Immature natural killer cell (primary cell): ENCODE measurements around the gene NUSAP1. TPM values are rescaled to one million over a fixed set of nuclear protein-coding genes. Genes with fewer than 3 reads are reported as not detected.
"Not testable (repeated sequence)": the region's sequence is repeated elsewhere in the genome, so short reads cannot be mapped to it uniquely, and the experiment has no call there.

Experiments used
- DNase-seq, 3 donors: peaks; one replicate each; pipeline ENCODE4 v3.0.0; 2022; ENCODE audit warnings: mixed read lengths in 1 of 3
- H3K27ac Mint-ChIP-seq, 6 donors: one replicate each; pipeline ENCODE4 v1.8.0; 2020; ENCODE audit warnings: mixed read lengths in 6 of 6, mild to moderate bottlenecking in 5 of 6, inconsistent platforms in 4 of 6, moderate library complexity in 3 of 6
- H3K27me3 Mint-ChIP-seq, 3 donors: one replicate each; pipeline ENCODE4 v1.8.0; 2020 to 2021; ENCODE audit warnings: low read depth in 3 of 3, mild to moderate bottlenecking in 3 of 3, mixed read lengths in 3 of 3, moderate library complexity in 3 of 3, inconsistent platforms in 1 of 3
- H3K36me3 Mint-ChIP-seq, 3 donors: one replicate each; pipeline ENCODE4 v1.8.0; 2020; ENCODE audit warnings: mixed read lengths in 3 of 3, inconsistent platforms in 2 of 3, mild to moderate bottlenecking in 2 of 3
- H3K4me1 Mint-ChIP-seq, 2 donors: one replicate each; pipeline ENCODE4 v1.8.0; 2020; ENCODE audit warnings: inconsistent platforms in 2 of 2, mild to moderate bottlenecking in 2 of 2, mixed read lengths in 2 of 2, moderate library complexity in 1 of 2
- H3K4me3 Mint-ChIP-seq, 5 donors: one replicate each; pipeline ENCODE4 v1.8.0; 2020; ENCODE audit warnings: mild to moderate bottlenecking in 5 of 5, mixed read lengths in 5 of 5, inconsistent platforms in 3 of 5, moderate library complexity in 3 of 5
- H3K9me3 Mint-ChIP-seq, 6 donors: one replicate each; pipeline ENCODE4 v1.8.0; 2020; ENCODE audit warnings: mild to moderate bottlenecking in 6 of 6, mixed read lengths in 6 of 6, inconsistent platforms in 4 of 6, moderate library complexity in 3 of 6
- polyA plus RNA-seq, 3 donors: library from polyadenylated mRNA; unstranded; fragments of 300-500 nt; fragmentation: Illumina TruSeq; gene quantifications; one replicate each; pipeline ENCODE4 v1.2.3, GENCODE V29; 2021

Gene NUSAP1
- polyA plus RNA-seq, 3 donors from 2014 or later, result 2.6 to 6.5 (median 4.0) TPM

DNA sequence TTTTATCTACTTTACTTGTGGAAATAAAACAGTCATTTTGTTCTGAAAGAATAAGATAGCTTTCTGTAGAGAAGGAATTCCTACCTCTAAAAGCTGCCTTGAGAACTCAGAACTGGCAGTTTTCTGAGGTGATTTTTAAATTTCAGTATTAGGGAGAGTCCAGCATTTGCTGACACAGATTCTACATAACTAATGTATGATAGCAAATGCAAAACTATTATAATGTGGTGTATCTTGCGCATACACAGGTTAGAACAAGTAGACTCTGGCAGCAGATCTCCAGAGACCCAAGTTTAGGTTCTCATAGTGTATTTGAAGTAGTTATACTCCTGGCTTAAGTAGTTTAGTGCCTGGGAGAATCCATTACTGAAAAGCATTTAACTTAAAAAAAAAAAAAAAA is 31.1 kb upstream of the NUSAP1 start:
- peak overlapping the region in 1 of 6 donors; percentile 46 for H3K27ac Mint-ChIP-seq
- peaks cover 0 to 6% of the 10 kb centered on the region in 2 donors for H3K4me1 Mint-ChIP-seq
- no peak overlapping the region for H3K4me3 Mint-ChIP-seq
- no peaks in the 10 kb centered on the region for H3K27me3 Mint-ChIP-seq
- no peaks in the 10 kb centered on the region for H3K9me3 Mint-ChIP-seq
- peaks cover 4 to 15% (median 10%) of the 10 kb centered on the region in 3 donors for H3K36me3 Mint-ChIP-seq
- no peak for DNase-seq

DNA sequence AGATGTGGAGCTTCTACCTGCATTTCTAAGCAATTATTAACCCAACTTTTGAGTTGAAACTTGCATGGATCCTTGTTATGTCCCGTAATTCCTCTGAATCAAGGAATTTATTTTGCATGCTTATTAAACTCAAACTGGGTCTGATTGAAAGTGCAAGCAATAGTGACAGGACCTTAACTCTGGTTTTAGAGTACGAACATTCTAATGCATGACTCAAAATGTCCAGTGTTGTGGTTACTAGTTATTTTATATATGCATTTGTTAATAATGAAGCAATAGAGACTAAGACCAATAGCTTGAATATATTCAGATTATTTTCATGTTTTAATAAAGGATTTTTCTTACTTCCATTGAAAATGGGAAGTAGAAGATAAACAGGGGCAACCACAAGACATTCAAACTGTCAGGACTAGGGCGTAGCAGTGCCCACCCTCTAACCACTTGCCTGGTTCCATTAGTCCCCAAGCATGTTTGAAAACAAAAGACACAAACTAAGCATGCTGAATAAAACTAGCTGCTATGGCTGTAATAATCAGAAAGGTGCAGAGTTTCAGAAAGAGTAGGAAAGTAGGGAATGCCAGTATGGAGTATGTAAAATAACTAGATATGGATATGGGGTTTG is 28.4 kb upstream of the NUSAP1 start:
- Mint-ChIP-seq H3K4me1 (peaks cover 0 to 6% of the 10 kb centered on the region in 2 donors), H3K27me3 (no peaks in the 10 kb centered on the region), H3K36me3 (peaks cover 4 to 10% (median 5%) of the 10 kb centered on the region in 3 donors), H3K27ac (peak overlapping the region in 1 of 6 donors; percentile 55), H3K9me3 (no peaks in the 10 kb centered on the region), H3K4me3 (no peak overlapping the region)
- DNase-seq, result no peak

DNA sequence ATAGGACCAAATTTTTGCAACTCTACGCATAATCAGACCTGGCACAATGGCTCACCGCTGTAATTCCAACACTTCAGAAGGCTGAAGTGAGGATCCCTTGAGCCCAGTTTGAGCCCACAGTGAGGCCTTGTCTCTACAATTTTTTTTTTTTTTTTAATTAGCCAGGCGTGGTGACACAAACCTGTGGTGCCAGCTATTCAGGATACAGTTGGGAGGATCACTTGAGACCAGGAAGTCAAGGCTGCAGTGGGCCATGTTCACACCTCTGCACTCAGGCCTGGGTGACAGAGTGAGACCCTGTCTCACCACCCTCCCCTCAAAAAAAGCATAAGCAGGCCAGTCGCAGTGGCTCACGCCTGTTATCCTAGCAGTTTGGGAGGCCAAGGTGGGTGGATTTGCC is 25.0 kb upstream of the NUSAP1 start:
- Mint-ChIP-seq H3K27me3 (no peaks in the 10 kb centered on the region), H3K27ac (no peak overlapping the region), H3K9me3 (no peaks in the 10 kb centered on the region), H3K4me1 (peaks cover 0 to 5% of the 10 kb centered on the region in 2 donors), H3K4me3 (no peak overlapping the region), H3K36me3 (peaks cover 0 to under 1% (median 0%) of the 10 kb centered on the region in 3 donors)
- no peak for DNase-seq

DNA sequence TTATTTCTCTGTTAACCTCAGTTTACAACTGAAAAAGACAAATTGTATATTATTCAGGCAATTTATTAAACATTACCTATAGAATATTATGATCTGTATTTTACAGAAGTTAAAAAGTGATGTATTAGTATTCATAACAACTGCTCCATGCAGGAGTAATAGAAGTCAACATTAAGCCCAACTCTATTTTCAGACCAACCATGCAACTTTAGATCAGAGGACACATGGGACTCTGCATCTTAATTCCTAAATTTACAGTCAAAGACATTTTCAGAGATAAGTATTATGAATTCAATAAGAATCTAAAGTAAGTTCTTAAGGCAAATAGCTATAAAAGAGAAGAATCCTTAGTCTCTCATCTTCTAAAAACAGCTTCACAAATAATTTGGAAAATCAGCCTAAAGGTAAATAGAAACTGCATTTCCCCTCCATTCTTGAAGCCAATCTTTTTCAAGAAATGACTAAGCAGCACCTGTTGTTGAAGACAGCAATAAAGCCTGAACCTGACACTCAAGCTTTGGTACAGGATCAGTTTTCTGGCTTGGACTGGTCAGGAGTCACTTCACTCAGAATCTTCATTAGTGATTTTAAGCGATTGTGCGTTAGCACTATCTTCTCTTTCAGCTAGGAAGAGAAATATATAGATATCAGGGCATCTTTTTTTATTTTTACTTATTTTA is 23.3 kb upstream of the NUSAP1 start:
- Mint-ChIP-seq H3K4me3 (no peak overlapping the region), H3K36me3 (peaks cover 0 to 11% (median 8%) of the 10 kb centered on the region in 3 donors), H3K4me1 (no peaks in the 10 kb centered on the region), H3K27ac (no peak overlapping the region), H3K27me3 (no peaks in the 10 kb centered on the region), H3K9me3 (no peaks in the 10 kb centered on the region)
- no peak for DNase-seq

DNA sequence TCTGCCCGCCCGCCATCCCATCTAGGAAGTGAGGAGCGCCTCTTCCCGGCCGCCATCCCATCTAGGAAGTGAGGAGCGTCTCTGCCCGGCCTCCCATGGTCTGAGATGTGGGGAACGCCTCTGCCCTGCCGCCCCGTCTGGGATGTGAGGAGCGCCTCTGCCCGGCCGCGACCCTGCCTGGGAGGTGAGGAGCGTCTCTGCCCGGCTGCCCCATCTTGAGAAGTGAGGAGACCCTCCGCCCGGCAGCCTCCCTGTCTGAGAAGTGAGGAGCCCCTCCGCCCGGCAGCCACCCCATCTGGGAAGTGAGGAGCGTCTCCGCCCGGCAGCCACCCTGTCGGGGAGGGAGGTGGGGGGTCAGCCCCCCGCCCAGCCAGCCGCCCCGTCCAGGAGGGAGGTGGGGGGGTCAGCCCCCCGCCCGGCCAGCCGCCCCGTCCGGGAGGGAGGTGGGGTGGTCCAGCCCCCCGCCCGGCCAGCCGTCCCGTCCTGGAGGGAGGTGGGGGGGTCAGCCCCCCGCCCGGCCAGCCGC is 11.8 kb upstream of the NUSAP1 start:
- not testable (repeated sequence) for H3K27me3 Mint-ChIP-seq, H3K4me3 Mint-ChIP-seq, H3K4me1 Mint-ChIP-seq, H3K9me3 Mint-ChIP-seq, DNase-seq, H3K36me3 Mint-ChIP-seq, H3K27ac Mint-ChIP-seq

DNA sequence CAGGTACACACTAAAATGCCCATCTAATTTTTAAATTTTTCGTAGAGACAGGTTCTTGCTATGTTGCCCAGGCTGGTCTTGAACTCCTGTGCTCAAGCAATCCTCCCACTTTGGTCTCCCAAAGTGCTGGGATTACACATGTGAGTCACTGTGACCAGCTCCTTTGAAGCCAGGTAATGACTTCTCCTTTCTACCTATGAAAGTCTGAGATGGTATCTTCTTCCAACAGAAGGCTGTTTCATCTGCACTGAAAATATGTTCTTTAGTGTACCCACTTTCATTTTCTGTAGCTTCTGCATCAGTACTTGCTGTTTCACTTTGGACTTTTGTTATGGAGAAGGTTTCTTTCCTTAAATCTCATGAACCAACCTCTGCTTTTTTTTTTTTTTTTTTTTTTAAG is 9.1 kb upstream of the NUSAP1 start:
- Mint-ChIP-seq H3K36me3 (no peaks in the 10 kb centered on the region), H3K4me1 (no peaks in the 10 kb centered on the region), H3K27ac (no peak overlapping the region), H3K27me3 (no peaks in the 10 kb centered on the region), H3K9me3 (no peaks in the 10 kb centered on the region), H3K4me3 (no peak overlapping the region)
- DNase-seq, result no peak

DNA sequence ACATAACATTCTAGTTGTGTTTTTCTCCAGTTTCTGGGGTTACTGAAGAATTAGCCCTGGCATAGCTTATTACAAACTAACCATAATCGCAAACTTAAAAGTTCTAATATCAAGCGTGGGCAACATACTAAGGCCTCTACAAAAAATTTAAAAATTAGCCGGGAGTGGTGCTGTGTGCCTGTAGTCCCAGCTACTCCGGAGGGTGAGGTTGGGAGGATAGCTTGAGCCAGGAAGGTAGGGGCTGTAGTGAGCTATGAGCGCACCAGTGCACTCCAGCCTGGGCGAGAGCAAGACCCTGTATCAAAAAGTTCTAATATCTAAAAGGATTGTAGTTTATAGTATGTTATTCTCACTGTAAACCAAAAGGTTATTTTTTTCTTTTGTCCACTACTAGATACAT is 1.4 kb upstream of the NUSAP1 start:
- Mint-ChIP-seq H3K27me3 (peaks cover 0 to 8% (median 3%) of the 10 kb centered on the region in 3 donors), H3K9me3 (no peaks in the 10 kb centered on the region), H3K27ac (peak overlapping the region; percentile 85 to 95 (median 92)), H3K4me3 (peak overlapping the region; percentile 96 to 100 (median 99)), H3K4me1 (peaks cover 29 to 34% of the 10 kb centered on the region in 2 donors), H3K36me3 (no peaks in the 10 kb centered on the region)
- DNase-seq, result no peak

DNA sequence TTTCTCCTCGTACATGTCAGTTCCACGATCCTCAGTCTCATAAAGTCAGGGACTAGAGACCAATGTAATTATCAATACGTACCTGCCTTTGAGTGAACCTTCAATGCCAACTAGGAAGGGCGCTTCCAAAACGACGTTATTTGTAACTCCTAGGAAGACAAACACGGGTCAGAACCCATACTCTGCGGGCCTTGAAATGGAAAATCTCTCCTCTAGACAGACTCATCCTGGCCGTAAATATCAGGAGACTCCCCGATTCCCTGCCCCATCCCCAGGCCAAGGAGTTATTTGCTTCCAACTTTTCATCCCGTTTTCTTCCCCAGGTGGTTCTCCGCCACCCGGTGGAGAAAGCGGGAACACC is 868 bp upstream of the NUSAP1 start:
- H3K27me3 Mint-ChIP-seq, result peaks cover 0 to 8% (median 3%) of the 10 kb centered on the region in 3 donors
- H3K9me3 Mint-ChIP-seq, result no peaks in the 10 kb centered on the region
- H3K27ac Mint-ChIP-seq, result peak overlapping the region; percentile 85 to 95 (median 92)
- no peak for DNase-seq
- peak overlapping the region; percentile 96 to 100 (median 99) for H3K4me3 Mint-ChIP-seq
- H3K4me1 Mint-ChIP-seq, result peaks cover 29 to 34% of the 10 kb centered on the region in 2 donors
- no peaks in the 10 kb centered on the region for H3K36me3 Mint-ChIP-seq

DNA sequence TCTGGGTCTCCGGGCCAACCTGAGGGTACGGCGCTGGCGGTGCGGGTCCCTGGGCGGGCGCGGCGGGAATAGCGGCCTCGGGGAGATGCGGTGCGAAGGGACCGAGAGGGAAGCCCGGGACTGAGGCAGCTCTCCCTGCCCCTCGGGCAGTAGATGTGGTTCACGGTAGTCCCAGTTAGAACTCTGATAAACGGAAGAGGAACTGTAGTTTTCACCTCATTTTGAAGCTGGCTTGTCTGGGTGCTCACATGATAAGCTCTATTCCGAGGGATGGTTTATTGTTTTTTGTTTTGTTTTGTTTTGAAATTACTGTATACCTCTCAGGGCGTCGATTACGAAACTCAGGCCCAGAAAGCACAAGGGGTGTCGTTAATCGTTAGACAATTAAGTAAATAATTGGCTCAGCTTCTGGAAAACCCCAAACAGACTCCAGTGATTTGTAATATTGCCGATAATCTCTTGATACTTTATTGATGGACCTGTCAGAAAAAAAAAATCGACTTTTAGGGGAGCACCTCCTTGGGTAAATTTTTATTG is 413 bp downstream of the NUSAP1 start:
- H3K27me3 Mint-ChIP-seq, result peaks cover 2 to 8% (median 3%) of the 10 kb centered on the region in 3 donors
- DNase-seq, result no peak
- peak overlapping the region; percentile 84 to 98 (median 92) for H3K27ac Mint-ChIP-seq
- no peaks in the 10 kb centered on the region for H3K36me3 Mint-ChIP-seq
- H3K4me3 Mint-ChIP-seq, result peak overlapping the region; percentile 96 to 100 (median 99)
- peaks cover 29 to 34% of the 10 kb centered on the region in 2 donors for H3K4me1 Mint-ChIP-seq
- H3K9me3 Mint-ChIP-seq, result no peaks in the 10 kb centered on the region

DNA sequence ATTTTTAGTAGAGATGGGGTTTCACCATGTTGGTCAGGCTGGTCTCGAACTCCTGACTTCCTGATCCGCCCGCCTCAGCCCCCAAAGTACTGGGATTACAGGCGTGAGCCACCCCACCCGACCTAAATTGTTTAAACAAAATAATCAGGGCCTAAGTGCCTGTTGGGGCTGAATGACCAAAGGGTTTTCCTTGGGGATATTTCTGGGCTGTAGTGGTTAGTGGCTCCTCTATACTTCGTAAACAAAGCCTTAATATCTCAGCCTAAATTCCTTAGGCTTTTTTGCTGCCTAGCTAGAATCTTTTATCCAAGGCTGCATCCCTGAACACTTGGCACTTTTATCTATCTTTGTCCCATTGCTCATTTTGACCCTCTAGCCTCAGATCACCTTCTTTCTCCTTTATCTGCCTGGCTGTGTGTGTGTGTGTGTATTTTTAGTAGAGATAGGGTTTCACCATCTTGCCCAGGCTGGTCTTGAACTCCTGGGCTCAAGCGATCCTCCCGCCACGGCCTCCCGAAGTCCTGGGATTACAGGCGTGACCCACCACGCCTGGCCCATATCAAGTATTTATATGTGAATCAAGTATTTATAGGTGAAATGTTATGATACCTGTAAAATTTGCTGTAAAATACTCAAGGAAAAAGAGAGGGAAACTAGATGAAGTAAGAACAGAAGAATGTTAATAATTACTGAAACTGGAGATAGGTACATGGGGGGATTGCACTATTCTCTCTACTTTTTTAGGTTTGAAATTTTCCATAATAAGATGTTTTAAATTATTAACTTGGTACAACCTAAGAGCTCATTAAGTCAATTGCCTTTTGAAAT is 1.8 kb downstream of the NUSAP1 start:
- Mint-ChIP-seq H3K9me3 (no peaks in the 10 kb centered on the region), H3K36me3 (no peaks in the 10 kb centered on the region), H3K4me3 (peak overlapping the region; percentile 45 to 100 (median 72)), H3K27ac (peak overlapping the region in 2 of 6 donors; percentile 7 to 45), H3K4me1 (peaks cover 29 to 34% of the 10 kb centered on the region in 2 donors), H3K27me3 (peaks cover 3 to 8% (median 3%) of the 10 kb centered on the region in 3 donors)
- no peak for DNase-seq

DNA sequence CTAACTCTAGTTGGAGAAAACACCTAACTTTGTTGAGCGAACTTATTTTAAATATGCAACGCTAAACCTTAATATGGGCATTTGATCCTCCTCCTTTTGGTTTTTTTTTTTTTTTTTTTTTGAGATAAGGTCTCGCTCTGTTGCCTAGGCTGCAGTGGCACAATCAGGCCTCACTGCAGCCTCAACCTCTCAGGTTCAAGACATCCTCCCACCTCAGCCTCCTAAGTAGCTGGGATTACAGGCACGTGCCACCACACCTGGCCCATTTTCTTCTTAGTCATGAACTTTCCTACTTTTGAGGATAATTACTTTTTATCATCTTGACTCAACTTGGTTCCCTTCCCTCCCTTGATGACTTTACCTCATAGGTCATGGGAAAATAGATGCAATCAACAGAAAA is 3.9 kb downstream of the NUSAP1 start:
- Mint-ChIP-seq H3K4me3 (no peak overlapping the region), H3K4me1 (peaks cover 27 to 30% of the 10 kb centered on the region in 2 donors), H3K9me3 (no peaks in the 10 kb centered on the region), H3K36me3 (no peaks in the 10 kb centered on the region), H3K27me3 (peaks cover 3 to 8% (median 3%) of the 10 kb centered on the region in 3 donors), H3K27ac (no peak overlapping the region)
- DNase-seq, result no peak

DNA sequence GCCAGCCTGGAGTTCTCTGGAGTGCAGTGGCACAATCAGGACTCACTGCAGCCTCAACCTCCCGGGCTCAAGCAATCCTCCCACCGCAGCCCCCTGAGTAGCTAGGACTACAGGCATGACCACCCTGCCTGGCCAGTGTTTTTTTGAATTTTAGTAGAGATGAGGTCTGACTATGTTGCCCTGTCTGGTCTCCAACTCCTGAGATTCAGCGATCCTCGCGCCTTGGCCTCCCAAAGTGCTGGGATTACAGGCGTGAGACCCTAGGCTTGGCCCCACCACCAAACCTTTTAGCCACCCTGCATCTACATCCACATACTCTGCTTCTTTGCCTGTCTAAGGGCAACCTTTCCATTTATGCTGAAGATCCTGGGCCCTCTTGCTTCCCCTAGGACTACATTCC is 4.4 kb downstream of the NUSAP1 start:
- H3K36me3 Mint-ChIP-seq, result no peaks in the 10 kb centered on the region
- H3K9me3 Mint-ChIP-seq, result no peaks in the 10 kb centered on the region
- H3K4me3 Mint-ChIP-seq, result no peak overlapping the region
- H3K4me1 Mint-ChIP-seq, result peaks cover 22 to 25% of the 10 kb centered on the region in 2 donors
- DNase-seq, result no peak
- H3K27ac Mint-ChIP-seq, result peak overlapping the region in 1 of 6 donors; percentile 13
- peaks cover 3 to 8% (median 3%) of the 10 kb centered on the region in 3 donors for H3K27me3 Mint-ChIP-seq

DNA sequence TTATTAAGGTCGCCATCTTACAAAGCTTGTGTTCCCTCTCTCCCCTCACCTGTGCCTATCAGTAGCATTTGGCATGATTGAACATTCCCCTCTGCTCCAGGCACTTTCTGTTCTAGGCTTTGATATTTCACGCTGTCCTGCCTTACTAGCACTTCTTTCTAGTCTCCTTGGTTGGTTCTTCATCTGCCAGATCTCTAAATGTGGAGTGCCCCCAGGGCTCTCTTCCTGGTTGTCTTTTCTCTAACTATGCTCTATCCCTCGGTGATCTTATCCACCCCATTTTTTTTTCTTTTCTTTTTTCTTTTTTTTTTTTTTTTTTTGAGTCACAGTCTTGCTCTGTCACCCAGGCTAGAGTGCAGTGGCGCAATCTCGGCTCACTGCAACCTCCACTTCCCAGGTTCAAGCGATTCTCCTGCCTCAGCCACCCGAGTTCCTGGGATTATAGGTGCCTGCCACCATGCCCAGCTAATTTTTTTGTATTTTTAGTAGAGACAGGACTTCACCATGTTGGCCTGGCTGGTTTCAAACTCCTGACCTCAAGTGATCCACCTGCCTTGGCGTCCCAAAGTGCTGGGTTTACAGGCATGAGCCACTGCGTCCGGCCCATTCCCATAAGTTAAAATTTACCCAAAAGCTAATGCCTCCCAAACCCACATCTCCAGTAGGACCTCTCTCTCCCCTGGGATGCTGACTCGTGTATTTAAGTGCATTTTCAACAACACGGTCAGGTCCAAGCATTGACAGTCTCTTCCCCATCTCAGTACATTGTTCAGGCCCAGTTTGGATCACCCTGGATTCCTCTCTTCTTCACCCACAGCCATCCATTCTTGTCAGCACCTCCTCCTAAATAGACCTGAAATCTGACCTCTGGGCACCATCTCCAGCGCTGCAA is 5.2 kb downstream of the NUSAP1 start:
- Mint-ChIP-seq H3K4me1 (peaks cover 15 to 17% of the 10 kb centered on the region in 2 donors), H3K27ac (peak overlapping the region in 2 of 6 donors; percentile 13 to 56), H3K4me3 (no peak overlapping the region), H3K36me3 (no peaks in the 10 kb centered on the region), H3K9me3 (no peaks in the 10 kb centered on the region), H3K27me3 (peaks cover 0 to 3% (median 2%) of the 10 kb centered on the region in 3 donors)
- DNase-seq, result no peak
